ENCODE measurements around the gene CACNA2D1.

The CACNA2D1 gene

GRCh38 chr7:82273886-82274285 lies 169.7 kb downstream of the CACNA2D1 start:
- H3K9me3 ChIP-seq (ENCODE audit: control insufficient read depth, low read length): no peaks in the 10 kb centered on the region
- H3K4me1 ChIP-seq (ENCODE audit: control insufficient read depth, insufficient read depth, low read length): no peaks in the 10 kb centered on the region
- 84% methylated on average over 3 of the region's 3 CpGs for WGBS, 2 experiments
- no peaks in the 10 kb centered on the region for H3K27me3 ChIP-seq (ENCODE audit: control insufficient read depth, insufficient read depth, low read length, poor library complexity, severe bottlenecking)
- no peaks in the 10 kb centered on the region for H3K36me3 ChIP-seq (ENCODE audit: control insufficient read depth, insufficient read depth, low read length)
- no peak overlapping the region for H3K27ac ChIP-seq (ENCODE audit: insufficient read depth, low read depth, low read length, poor library complexity, severe bottlenecking)
- H3K4me3 ChIP-seq (ENCODE audit: insufficient read depth, low read depth, low read length): no peak overlapping the region

- H3K27me3 ChIP-seq (ENCODE audit: control insufficient read depth, insufficient read depth, low read length, poor library complexity, severe bottlenecking): no peaks in the 10 kb centered on the region
- no peaks in the 10 kb centered on the region for H3K36me3 ChIP-seq (ENCODE audit: control insufficient read depth, insufficient read depth, low read length)
- WGBS, 2 experiments: 89 to 92% methylated on average over 1 of the region's 1 CpG
- no peaks in the 10 kb centered on the region for H3K4me1 ChIP-seq (ENCODE audit: control insufficient read depth, insufficient read depth, low read length)
- H3K27ac ChIP-seq (ENCODE audit: insufficient read depth, low read depth, low read length, poor library complexity, severe bottlenecking): no peak overlapping the region
- H3K4me3 ChIP-seq (ENCODE audit: insufficient read depth, low read depth, low read length): no peak overlapping the region
- H3K9me3 ChIP-seq (ENCODE audit: control insufficient read depth, low read length): no peaks in the 10 kb centered on the region
Observed at GRCh38 chr7:82270870-82271269, 172.7 kb downstream of the CACNA2D1 start.

- Histone ChIP-seq H3K27me3 (ENCODE audit: control insufficient read depth, insufficient read depth, low read length, poor library complexity, severe bottlenecking) (no peaks in the 10 kb centered on the region), H3K27ac (ENCODE audit: insufficient read depth, low read depth, low read length, poor library complexity, severe bottlenecking) (no peak overlapping the region), H3K4me3 (ENCODE audit: insufficient read depth, low read depth, low read length) (no peak overlapping the region), H3K9me3 (ENCODE audit: control insufficient read depth, low read length) (no peaks in the 10 kb centered on the region), H3K4me1 (ENCODE audit: control insufficient read depth, insufficient read depth, low read length) (no peaks in the 10 kb centered on the region), H3K36me3 (ENCODE audit: control insufficient read depth, insufficient read depth, low read length) (no peaks in the 10 kb centered on the region)
- WGBS, 2 experiments: 89 to 91% methylated on average over 1 of the region's 1 CpG
Observed at GRCh38 chr7:82268632-82269031, 174.9 kb downstream of the CACNA2D1 start.

DNA sequence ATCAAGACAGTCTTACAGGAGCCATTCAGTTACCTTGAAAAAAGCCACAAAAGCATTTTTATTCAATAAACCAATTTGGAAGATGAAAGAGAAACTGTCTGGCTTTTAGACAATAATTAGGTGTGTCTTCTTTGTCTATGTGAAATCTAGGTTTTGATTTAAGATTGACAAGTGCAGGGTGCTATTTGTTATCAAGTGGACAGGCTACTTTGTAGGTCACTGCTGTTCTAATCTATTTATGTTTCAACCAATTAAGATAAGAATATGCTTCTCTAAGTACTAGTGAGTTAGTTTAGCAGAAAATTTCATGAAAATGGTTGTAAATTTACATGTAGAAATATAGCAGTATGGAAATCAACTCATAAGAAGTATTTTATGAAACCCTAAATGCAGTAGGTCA lies 177.5 kb downstream of the CACNA2D1 start:
- no peaks in the 10 kb centered on the region for H3K4me1 ChIP-seq (ENCODE audit: control insufficient read depth, insufficient read depth, low read length)
- no peak overlapping the region for H3K27ac ChIP-seq (ENCODE audit: insufficient read depth, low read depth, low read length, poor library complexity, severe bottlenecking)
- no peaks in the 10 kb centered on the region for H3K27me3 ChIP-seq (ENCODE audit: control insufficient read depth, insufficient read depth, low read length, poor library complexity, severe bottlenecking)
- H3K36me3 ChIP-seq (ENCODE audit: control insufficient read depth, insufficient read depth, low read length): no peaks in the 10 kb centered on the region
- no peaks in the 10 kb centered on the region for H3K9me3 ChIP-seq (ENCODE audit: control insufficient read depth, low read length)
- no peak overlapping the region for H3K4me3 ChIP-seq (ENCODE audit: insufficient read depth, low read depth, low read length)

- Histone ChIP-seq H3K9me3 (ENCODE audit: control insufficient read depth, low read length) (no peaks in the 10 kb centered on the region), H3K27ac (ENCODE audit: insufficient read depth, low read depth, low read length, poor library complexity, severe bottlenecking) (no peak overlapping the region), H3K4me3 (ENCODE audit: insufficient read depth, low read depth, low read length) (no peak overlapping the region), H3K36me3 (ENCODE audit: control insufficient read depth, insufficient read depth, low read length) (no peaks in the 10 kb centered on the region), H3K4me1 (ENCODE audit: control insufficient read depth, insufficient read depth, low read length) (no peaks in the 10 kb centered on the region), H3K27me3 (ENCODE audit: control insufficient read depth, insufficient read depth, low read length, poor library complexity, severe bottlenecking) (no peaks in the 10 kb centered on the region)
- WGBS, 2 experiments: 93 to 96% methylated on average over 3 of the region's 3 CpGs
Observed at GRCh38 chr7:82264783-82265305, 178.7 kb downstream of the CACNA2D1 start.

DNA sequence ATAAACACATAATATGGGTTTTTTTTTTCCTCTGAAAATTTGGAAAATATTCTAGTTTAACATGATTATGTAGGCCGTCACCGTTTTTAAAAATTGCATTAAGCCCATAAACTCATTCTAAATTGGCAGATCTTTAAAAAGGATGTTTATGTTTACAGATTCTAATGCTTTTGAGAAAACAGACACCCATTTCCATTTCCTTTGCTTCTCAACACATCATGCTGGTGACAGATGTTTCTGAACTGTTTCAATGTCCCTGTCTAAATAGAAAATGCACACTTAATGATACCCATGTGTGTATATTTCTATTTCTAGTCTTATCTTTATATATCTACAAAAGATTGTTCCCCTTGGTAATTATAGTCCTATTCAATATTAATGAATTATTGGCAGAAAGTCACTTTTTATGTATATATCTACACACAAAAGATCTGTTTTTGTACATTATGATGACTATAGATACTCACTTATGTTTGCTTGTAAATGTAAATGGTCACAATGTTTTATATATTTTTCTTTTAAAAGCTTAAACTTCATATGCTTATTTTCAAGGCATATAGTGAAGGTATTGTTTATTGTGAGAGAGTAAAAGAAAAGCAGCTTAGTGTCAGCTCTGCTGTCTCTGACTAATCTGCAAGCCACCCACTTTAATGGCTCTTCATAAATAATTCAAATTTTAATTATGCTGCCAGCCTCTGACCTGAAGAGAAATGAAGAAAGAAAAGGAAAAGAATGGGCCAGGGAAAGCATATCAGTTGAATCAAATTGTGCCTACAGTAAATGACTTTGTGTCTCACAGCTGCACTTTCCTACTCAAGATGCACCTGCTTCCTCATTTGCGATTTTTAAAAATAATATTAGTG lies 179.4 kb downstream of the CACNA2D1 start:
- H3K27ac ChIP-seq (ENCODE audit: insufficient read depth, low read depth, low read length, poor library complexity, severe bottlenecking): no peak overlapping the region
- no peaks in the 10 kb centered on the region for H3K4me1 ChIP-seq (ENCODE audit: control insufficient read depth, insufficient read depth, low read length)
- H3K27me3 ChIP-seq (ENCODE audit: control insufficient read depth, insufficient read depth, low read length, poor library complexity, severe bottlenecking): no peaks in the 10 kb centered on the region
- no peaks in the 10 kb centered on the region for H3K9me3 ChIP-seq (ENCODE audit: control insufficient read depth, low read length)
- WGBS, 2 experiments: 80% methylated on average over 1 of the region's 3 CpGs; no CpG with 5 or more reads in 1 of the 2 experiments
- H3K36me3 ChIP-seq (ENCODE audit: control insufficient read depth, insufficient read depth, low read length): no peaks in the 10 kb centered on the region
- no peak overlapping the region for H3K4me3 ChIP-seq (ENCODE audit: insufficient read depth, low read depth, low read length)

DNA sequence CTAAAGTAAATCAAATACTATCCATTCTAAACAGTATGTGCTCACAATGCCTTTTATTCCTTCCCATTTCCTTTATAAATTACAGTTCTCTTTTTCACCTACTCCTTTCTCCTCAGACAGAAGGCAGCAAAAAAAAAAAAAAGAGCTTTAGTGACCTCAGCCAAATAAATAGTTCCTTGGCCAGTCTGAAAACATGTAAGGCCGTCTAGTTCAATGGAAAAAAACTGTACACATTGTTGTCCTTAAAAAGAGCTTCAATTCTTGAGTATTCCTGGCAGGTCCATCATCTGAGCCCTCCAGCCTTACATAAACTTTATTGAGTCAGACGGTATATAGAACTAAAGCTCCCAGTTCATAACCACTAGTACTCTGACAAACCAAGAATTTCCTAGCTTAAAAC lies 185.4 kb downstream of the CACNA2D1 start:
- H3K9me3 ChIP-seq (ENCODE audit: control insufficient read depth, low read length): no peaks in the 10 kb centered on the region
- H3K4me1 ChIP-seq (ENCODE audit: control insufficient read depth, insufficient read depth, low read length): no peaks in the 10 kb centered on the region

DNA sequence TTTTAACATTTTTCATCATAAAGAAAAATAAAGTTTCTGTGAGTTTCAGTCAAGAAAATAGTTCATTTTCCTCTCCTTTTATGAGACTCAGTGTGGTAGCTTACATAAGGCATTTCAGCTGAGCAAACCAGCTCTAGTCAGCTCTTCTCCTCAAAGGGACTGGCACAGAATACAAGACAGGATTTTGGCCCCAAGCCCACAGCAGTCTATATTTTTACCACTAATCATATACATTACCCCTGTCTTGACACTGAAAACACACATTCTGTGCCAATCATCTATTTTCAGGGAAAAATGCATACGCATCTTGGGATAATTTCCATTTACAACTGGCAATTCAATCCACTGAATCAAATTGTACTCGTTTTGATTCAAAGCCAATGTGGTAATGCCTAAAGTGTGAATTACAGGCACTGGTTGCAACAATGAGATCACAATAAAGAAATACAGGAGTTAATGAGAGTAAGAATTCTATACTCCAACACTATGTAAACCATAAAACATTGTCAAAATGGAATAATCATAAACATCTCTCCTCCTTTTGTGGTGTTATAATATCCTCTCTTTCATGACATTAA lies 186.4 kb downstream of the CACNA2D1 start:
- H3K36me3 ChIP-seq (ENCODE audit: control insufficient read depth, insufficient read depth, low read length): no peaks in the 10 kb centered on the region
- H3K27me3 ChIP-seq (ENCODE audit: control insufficient read depth, insufficient read depth, low read length, poor library complexity, severe bottlenecking): no peaks in the 10 kb centered on the region
- H3K9me3 ChIP-seq (ENCODE audit: control insufficient read depth, low read length): no peaks in the 10 kb centered on the region
- H3K4me1 ChIP-seq (ENCODE audit: control insufficient read depth, insufficient read depth, low read length): no peaks in the 10 kb centered on the region
- H3K27ac ChIP-seq (ENCODE audit: insufficient read depth, low read depth, low read length, poor library complexity, severe bottlenecking): no peak overlapping the region
- 100% methylated on average over 1 to 2 of the region's 2 CpGs for WGBS, 2 experiments
- H3K4me3 ChIP-seq (ENCODE audit: insufficient read depth, low read depth, low read length): no peak overlapping the region

More for the DNA sequence above, 185.4 kb downstream of the CACNA2D1 start:
- Histone ChIP-seq H3K27ac (ENCODE audit: insufficient read depth, low read depth, low read length, poor library complexity, severe bottlenecking) (no peak overlapping the region), H3K4me3 (ENCODE audit: insufficient read depth, low read depth, low read length) (no peak overlapping the region), H3K27me3 (ENCODE audit: control insufficient read depth, insufficient read depth, low read length, poor library complexity, severe bottlenecking) (no peaks in the 10 kb centered on the region), H3K36me3 (ENCODE audit: control insufficient read depth, insufficient read depth, low read length) (no peaks in the 10 kb centered on the region)
- 92 to 97% methylated on average over 2 of the region's 2 CpGs for WGBS, 2 experiments

DNA sequence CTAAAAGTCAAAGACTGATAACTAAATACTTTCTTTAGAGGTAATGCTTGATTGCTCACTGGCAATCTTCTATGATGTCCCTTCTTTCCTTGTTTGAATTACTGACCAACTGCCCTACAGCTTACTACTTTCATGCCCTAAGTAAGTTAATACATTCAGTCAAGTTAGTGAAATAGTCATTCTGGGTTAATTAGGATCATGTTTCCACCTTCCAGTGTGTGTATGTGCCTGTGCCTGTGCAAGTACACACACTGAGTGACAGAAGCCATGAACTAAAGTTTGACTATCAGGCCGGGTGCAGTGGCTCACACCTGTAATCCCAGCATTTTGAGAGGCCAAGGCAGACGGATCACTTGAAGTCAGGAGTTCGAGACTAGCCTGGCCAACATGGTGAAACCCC lies 187.9 kb downstream of the CACNA2D1 start:
- Histone ChIP-seq H3K36me3 (ENCODE audit: control insufficient read depth, insufficient read depth, low read length) (no peaks in the 10 kb centered on the region), H3K27me3 (ENCODE audit: control insufficient read depth, insufficient read depth, low read length, poor library complexity, severe bottlenecking) (no peaks in the 10 kb centered on the region), H3K9me3 (ENCODE audit: control insufficient read depth, low read length) (no peaks in the 10 kb centered on the region), H3K4me3 (ENCODE audit: insufficient read depth, low read depth, low read length) (no peak overlapping the region), H3K4me1 (ENCODE audit: control insufficient read depth, insufficient read depth, low read length) (no peaks in the 10 kb centered on the region), H3K27ac (ENCODE audit: insufficient read depth, low read depth, low read length, poor library complexity, severe bottlenecking) (no peak overlapping the region)
- 95 to 96% methylated on average over 3 of the region's 3 CpGs for WGBS, 2 experiments

- H3K9me3 ChIP-seq (ENCODE audit: control insufficient read depth, low read length): no peaks in the 10 kb centered on the region
- no peak overlapping the region for H3K4me3 ChIP-seq (ENCODE audit: insufficient read depth, low read depth, low read length)
- H3K4me1 ChIP-seq (ENCODE audit: control insufficient read depth, insufficient read depth, low read length): no peaks in the 10 kb centered on the region
- H3K27ac ChIP-seq (ENCODE audit: insufficient read depth, low read depth, low read length, poor library complexity, severe bottlenecking): no peak overlapping the region
- H3K27me3 ChIP-seq (ENCODE audit: control insufficient read depth, insufficient read depth, low read length, poor library complexity, severe bottlenecking): no peaks in the 10 kb centered on the region
- no peaks in the 10 kb centered on the region for H3K36me3 ChIP-seq (ENCODE audit: control insufficient read depth, insufficient read depth, low read length)
Observed at GRCh38 chr7:82250598-82250997, 193.0 kb downstream of the CACNA2D1 start.
